ENCODE measurements around the gene POLR3GL.

The POLR3GL gene

GRCh38 chr1:146016891-146017290, 52.4 kb downstream of the POLR3GL start:
- no peak for DNase-seq (ENCODE audit: low spot score)
- TF ChIP-seq CTCF (IDR thresholded peaks at IDR 0.05; ENCODE audit: borderline replicate concordance, control extremely low read depth, extremely low read depth, insufficient read depth, missing control alignments): no peak
- in situ Hi-C loops (cut with MboI; ENCODE audit: low sequenced_read_pairs, unreplicated experiment): loop anchor here (5.0 kb wide), 1 partner anchor 45 kb away; no protein-coding TSS in a partner anchor

GRCh38 chr1:146019231-146020057, 55.0 kb downstream of the POLR3GL start:
- no peak for TF ChIP-seq CTCF (IDR thresholded peaks at IDR 0.05; ENCODE audit: borderline replicate concordance, control extremely low read depth, extremely low read depth, insufficient read depth, missing control alignments)
- no peak for DNase-seq (ENCODE audit: low spot score)

GRCh38 chr1:146020058-146021049, 55.9 kb downstream of the POLR3GL start:
- DNase-seq (ENCODE audit: low spot score): no peak
- no peak for TF ChIP-seq CTCF (IDR thresholded peaks at IDR 0.05; ENCODE audit: borderline replicate concordance, control extremely low read depth, extremely low read depth, insufficient read depth, missing control alignments)
- in situ Hi-C loops (cut with MboI; ENCODE audit: low sequenced_read_pairs, unreplicated experiment): no loop called here

More at GRCh38 chr1:146019231-146020057, 55.0 kb downstream of the POLR3GL start:
- in situ Hi-C loops (cut with MboI; ENCODE audit: low sequenced_read_pairs, unreplicated experiment): loop anchor here (5.0 kb wide), 1 partner anchor 47 kb away; no protein-coding TSS in a partner anchor

GRCh38 chr1:146021050-146021445, 56.6 kb downstream of the POLR3GL start:
- DNase-seq (ENCODE audit: low spot score): no peak
- in situ Hi-C loops (cut with MboI; ENCODE audit: low sequenced_read_pairs, unreplicated experiment): no loop called here
- TF ChIP-seq CTCF (IDR thresholded peaks at IDR 0.05; ENCODE audit: borderline replicate concordance, control extremely low read depth, extremely low read depth, insufficient read depth, missing control alignments): no peak

GRCh38 chr1:146021622-146022402, 57.3 kb downstream of the POLR3GL start, which contains the start of gene HJV:
HJV (minus strand) TSS chr1:146021735; CDS start chr1:146020231, 1,504 bp downstream.
- no peak for TF ChIP-seq CTCF (IDR thresholded peaks at IDR 0.05; ENCODE audit: borderline replicate concordance, control extremely low read depth, extremely low read depth, insufficient read depth, missing control alignments)
- in situ Hi-C loops (cut with MboI; ENCODE audit: low sequenced_read_pairs, unreplicated experiment): no loop called here
- DNase-seq (ENCODE audit: low spot score): no peak

Data from GM13976 (cell line).